Liver (tissue), 3 donors: Measurements from ENCODE around the gene ZC3H7B.

Experiments
- CTCF ChIP-seq: fragments of 150-350 bp; IDR thresholded peaks from 2 replicates; pipeline ENCODE4 v1.5.1; 2017; ENCODE audit warnings: improper control_type of control experiment, low read depth, low read length; ENCODE audit not compliant: missing input control
- EGR1 ChIP-seq, 2 donors: IDR thresholded peaks; 2 replicates each; pipeline ENCODE4 v1.6.1; 2016 to 2018; ENCODE audit warnings: antibody characterized with exemption in 2 of 2, low read depth in 2 of 2
- HNF4A ChIP-seq, 2 donors: conservative IDR thresholded peaks; 2 replicates each; pipeline ENCODE4 v1.6.1; 2016; ENCODE audit warnings: antibody characterized with exemption in 2 of 2, mild to moderate bottlenecking in 2 of 2
- JUND ChIP-seq, 2 donors: IDR thresholded peaks; 2 replicates each; pipeline ENCODE4 v1.6.1; 2016; ENCODE audit warnings: antibody characterized with exemption in 2 of 2
- RAD21 ChIP-seq, 2 donors: IDR thresholded peaks; 2 replicates each; pipeline ENCODE4 v1.6.1; 2016; ENCODE audit warnings: antibody characterized with exemption in 2 of 2, mild to moderate bottlenecking in 2 of 2
- REST ChIP-seq: IDR thresholded peaks from 2 replicates; pipeline ENCODE4 v1.6.1; 2016; ENCODE audit warnings: antibody characterized with exemption, mild to moderate bottlenecking
- TAF1 ChIP-seq: conservative IDR thresholded peaks from 2 replicates; pipeline ENCODE4 v1.6.1; 2016; ENCODE audit warnings: antibody characterized with exemption, mild to moderate bottlenecking
- YY1 ChIP-seq: IDR thresholded peaks from 2 replicates; pipeline ENCODE4 v1.6.1; 2016; ENCODE audit warnings: antibody characterized with exemption, mild to moderate bottlenecking
- TF ChIP-seq, protein P1 (sequence below): IDR thresholded peaks from 2 replicates; pipeline ENCODE4 v1.6.1; 2016; ENCODE audit warnings: antibody characterized with exemption
- donor health status: healthy.
- donor health status: healthy.

DNA sequence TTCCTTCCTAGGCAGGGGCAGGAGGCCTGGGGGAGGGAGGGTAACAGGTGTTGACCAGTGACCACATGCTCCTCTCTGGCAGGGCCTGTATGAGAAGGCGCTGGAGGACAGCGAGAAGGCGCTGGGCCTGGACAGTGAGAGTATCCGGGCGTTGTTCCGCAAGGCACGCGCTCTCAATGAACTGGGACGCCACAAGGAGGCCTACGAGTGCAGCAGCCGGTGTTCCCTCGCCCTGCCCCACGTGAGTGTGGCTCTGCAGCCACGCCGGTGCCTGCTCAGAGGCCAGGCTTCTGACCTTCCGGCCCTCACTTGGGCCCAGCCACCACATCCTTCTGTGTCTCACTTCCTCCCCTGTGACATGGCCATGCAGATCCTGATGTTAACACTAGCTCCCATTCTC is 25.8 kb downstream of the ZC3H7B start:
- TF ChIP-seq RAD21 (IDR thresholded peaks at IDR 0.05) (peak in 1 of 2 donors; percentile 49), EGR1 (IDR thresholded peaks at IDR 0.05; ENCODE audit: low read depth in 2 of 2) (no peak), CTCF (peak; percentile 15), TAF1 (no peak), YY1 (no peak), HNF4A (conservative IDR thresholded peaks at IDR 0.05) (no peak), JUND (IDR thresholded peaks at IDR 0.05) (no peak), REST (no peak)
- TF ChIP-seq, protein P1, sequence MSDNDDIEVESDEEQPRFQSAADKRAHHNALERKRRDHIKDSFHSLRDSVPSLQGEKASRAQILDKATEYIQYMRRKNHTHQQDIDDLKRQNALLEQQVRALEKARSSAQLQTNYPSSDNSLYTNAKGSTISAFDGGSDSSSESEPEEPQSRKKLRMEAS, result peak; percentile 77
